Neural cell (in vitro differentiated cells): ENCODE data around the gene PLAAT2.

ENCODE experiments used
- EP300 ChIP-seq: fragments of 450-650 bp; conservative IDR thresholded peaks from 2 replicates; pipeline ENCODE4 v1.6.1; 2014; ENCODE audit warnings: antibody characterized with exemption, mild to moderate bottlenecking, moderate library complexity; ENCODE audit not compliant: poor library complexity, severe bottlenecking
- POLR2AphosphoS5 ChIP-seq: IDR thresholded peaks from 2 replicates; pipeline ENCODE4 v1.6.1; 2012
- SMC3 ChIP-seq: fragments of 450-650 bp; conservative IDR thresholded peaks from 2 replicates; pipeline ENCODE4 v1.6.1; 2014; ENCODE audit warnings: antibody characterized with exemption, mild to moderate bottlenecking, moderate library complexity; ENCODE audit not compliant: poor library complexity
- TAF1 ChIP-seq: IDR thresholded peaks from 2 replicates; pipeline ENCODE4 v1.6.1; 2012; ENCODE audit warnings: low read depth
- TF ChIP-seq, protein P1 (sequence below): fragments of 450-650 bp; IDR thresholded peaks from 2 replicates; pipeline ENCODE4 v1.5.1; 2014; ENCODE audit warnings: antibody characterized with exemption, mild to moderate bottlenecking, moderate library complexity; ENCODE audit not compliant: poor library complexity, severe bottlenecking

- TF ChIP-seq POLR2AphosphoS5 (no peak), SMC3 (no peak), EP300 (no peak), TAF1 (no peak)
- TF ChIP-seq, protein P1, sequence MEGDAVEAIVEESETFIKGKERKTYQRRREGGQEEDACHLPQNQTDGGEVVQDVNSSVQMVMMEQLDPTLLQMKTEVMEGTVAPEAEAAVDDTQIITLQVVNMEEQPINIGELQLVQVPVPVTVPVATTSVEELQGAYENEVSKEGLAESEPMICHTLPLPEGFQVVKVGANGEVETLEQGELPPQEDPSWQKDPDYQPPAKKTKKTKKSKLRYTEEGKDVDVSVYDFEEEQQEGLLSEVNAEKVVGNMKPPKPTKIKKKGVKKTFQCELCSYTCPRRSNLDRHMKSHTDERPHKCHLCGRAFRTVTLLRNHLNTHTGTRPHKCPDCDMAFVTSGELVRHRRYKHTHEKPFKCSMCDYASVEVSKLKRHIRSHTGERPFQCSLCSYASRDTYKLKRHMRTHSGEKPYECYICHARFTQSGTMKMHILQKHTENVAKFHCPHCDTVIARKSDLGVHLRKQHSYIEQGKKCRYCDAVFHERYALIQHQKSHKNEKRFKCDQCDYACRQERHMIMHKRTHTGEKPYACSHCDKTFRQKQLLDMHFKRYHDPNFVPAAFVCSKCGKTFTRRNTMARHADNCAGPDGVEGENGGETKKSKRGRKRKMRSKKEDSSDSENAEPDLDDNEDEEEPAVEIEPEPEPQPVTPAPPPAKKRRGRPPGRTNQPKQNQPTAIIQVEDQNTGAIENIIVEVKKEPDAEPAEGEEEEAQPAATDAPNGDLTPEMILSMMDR = no peak
Measured at GRCh38 chr11:63608353-63609345, 45.5 kb upstream of the PLAAT2 start.
